ENCODE data around the gene DUSP19. TPM values are rescaled to one million over a fixed set of nuclear protein-coding genes. Genes with fewer than 3 reads are reported as not detected.

Gene DUSP19
- total and polyA plus RNA-seq, 2 of the 13 experiments (the other 11 are each of a cell fraction or from before 2014, with no cell fraction given) = 1.3 to 1.9 TPM

DNA sequence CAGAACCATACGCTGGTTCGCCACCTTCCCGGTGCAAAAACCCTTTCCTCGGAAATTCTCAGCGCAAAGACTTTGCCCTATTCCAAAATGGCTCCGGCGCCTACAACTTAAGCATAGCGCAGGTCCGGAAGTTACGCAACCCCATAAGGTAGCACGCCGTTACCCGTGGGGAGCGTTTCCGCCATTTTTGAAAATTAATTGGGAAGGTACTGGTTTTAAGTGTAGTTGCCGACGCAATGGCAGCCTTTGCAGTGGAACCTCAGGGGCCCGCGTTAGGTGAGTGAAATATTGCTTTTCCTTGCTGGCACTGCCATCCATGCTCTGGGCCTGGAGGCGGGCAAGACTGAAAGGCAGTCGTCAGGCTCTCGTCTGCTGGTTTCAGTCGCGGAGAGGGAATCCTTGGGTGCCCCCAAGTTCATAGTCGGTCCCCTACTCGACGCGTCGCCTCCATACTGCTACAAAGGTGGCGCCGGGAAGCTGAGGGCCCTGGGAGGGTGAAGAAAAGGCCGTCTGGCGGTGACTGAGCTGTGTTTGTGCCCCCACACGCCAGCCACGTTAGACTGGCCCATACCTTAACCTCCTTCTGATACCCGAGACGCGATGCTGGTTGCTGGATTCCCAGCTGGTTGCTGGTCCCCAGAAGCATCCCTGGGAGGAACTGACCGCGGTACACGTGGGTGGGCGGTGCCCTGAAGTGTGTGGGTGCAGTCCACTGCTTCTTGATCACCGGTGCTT is 45.8 kb downstream of the DUSP19 start, which contains the start of gene NUP35 (continued):
- TF ChIP-seq ISX (CRISPR knock-in tag; conservative IDR thresholded peaks at IDR 0.05) (0 out of 2 replicates have a peak, but pooled peaks have one; percentile 29), KLF15 (CRISPR knock-in tag; IDR thresholded peaks at IDR 0.05; ENCODE audit: borderline replicate concordance) (no peak), ZNF549 (CRISPR knock-in tag; IDR thresholded peaks at IDR 0.05) (no peak), KDM5B (CRISPR knock-in tag; IDR thresholded peaks at IDR 0.05; ENCODE audit: borderline replicate concordance) (peak; percentile 78; the same call in 1 of the 2 replicates), JARID2 (CRISPR knock-in tag; IDR thresholded peaks at IDR 0.05; ENCODE audit: insufficient replicate concordance) (peak; percentile 17), ZNF317 (CRISPR knock-in tag; IDR thresholded peaks at IDR 0.05) (peak; percentile 62; the same call in 1 of the 2 replicates), ZNF629 (CRISPR knock-in tag; conservative IDR thresholded peaks at IDR 0.05) (no peak), ZNF446 (CRISPR knock-in tag; IDR thresholded peaks at IDR 0.05) (no peak), PPARG (CRISPR knock-in tag; conservative IDR thresholded peaks at IDR 0.05) (no peak; the same call in 1 of the 2 replicates), SMARCE1 (IDR thresholded peaks at IDR 0.05; ENCODE audit: borderline replicate concordance) (no peak), IRX3 (CRISPR knock-in tag; IDR thresholded peaks at IDR 0.05; ENCODE audit: borderline replicate concordance, low read depth) (peak; percentile 73; the same call in 1 of the 2 replicates), CBX2 (IDR thresholded peaks at IDR 0.05; ENCODE audit: low read depth, low read length) (no peak), CBX2 (CRISPR knock-in tag; IDR thresholded peaks at IDR 0.05; ENCODE audit: low read depth) (no peak), ZNF619 (CRISPR knock-in tag; IDR thresholded peaks at IDR 0.05) (0 out of 2 replicates have a peak, but pooled peaks have one; percentile 56), HNRNPLL (IDR thresholded peaks at IDR 0.05; ENCODE audit: low read depth, low read length, poor library complexity, severe bottlenecking) (peak; percentile 63)
- TF ChIP-seq, protein P1, sequence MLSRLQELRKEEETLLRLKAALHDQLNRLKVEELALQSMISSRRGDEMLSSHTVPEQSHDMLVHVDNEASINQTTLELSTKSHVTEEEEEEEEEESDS (CRISPR knock-in tag; IDR thresholded peaks at IDR 0.05; ENCODE audit: borderline replicate concordance) = no peak; the same call in 1 of the 2 replicates
- TF ChIP-seq, protein P2, sequence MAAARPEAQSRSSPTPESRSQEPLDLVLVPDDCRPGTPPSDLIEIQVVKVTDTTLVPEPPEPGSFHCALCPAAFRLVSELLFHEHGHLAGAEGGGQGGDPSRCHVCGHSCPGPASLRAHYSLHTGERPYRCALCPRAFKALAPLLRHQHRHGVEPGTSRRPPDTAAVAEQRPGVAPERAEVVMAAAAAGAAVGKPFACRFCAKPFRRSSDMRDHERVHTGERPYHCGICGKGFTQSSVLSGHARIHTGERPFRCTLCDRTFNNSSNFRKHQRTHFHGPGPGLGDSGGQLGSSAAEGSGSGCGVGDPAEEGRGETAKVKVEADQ (CRISPR knock-in tag; IDR thresholded peaks at IDR 0.05; ENCODE audit: borderline replicate concordance) = peak; percentile 40; the same call in 1 of the 2 replicates
- TF ChIP-seq, protein P3, sequence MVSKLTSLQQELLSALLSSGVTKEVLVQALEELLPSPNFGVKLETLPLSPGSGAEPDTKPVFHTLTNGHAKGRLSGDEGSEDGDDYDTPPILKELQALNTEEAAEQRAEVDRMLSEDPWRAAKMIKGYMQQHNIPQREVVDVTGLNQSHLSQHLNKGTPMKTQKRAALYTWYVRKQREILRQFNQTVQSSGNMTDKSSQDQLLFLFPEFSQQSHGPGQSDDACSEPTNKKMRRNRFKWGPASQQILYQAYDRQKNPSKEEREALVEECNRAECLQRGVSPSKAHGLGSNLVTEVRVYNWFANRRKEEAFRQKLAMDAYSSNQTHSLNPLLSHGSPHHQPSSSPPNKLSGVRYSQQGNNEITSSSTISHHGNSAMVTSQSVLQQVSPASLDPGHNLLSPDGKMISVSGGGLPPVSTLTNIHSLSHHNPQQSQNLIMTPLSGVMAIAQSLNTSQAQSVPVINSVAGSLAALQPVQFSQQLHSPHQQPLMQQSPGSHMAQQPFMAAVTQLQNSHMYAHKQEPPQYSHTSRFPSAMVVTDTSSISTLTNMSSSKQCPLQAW (CRISPR knock-in tag; IDR thresholded peaks at IDR 0.05) = peak; percentile 88
- TF ChIP-seq, protein P4, sequence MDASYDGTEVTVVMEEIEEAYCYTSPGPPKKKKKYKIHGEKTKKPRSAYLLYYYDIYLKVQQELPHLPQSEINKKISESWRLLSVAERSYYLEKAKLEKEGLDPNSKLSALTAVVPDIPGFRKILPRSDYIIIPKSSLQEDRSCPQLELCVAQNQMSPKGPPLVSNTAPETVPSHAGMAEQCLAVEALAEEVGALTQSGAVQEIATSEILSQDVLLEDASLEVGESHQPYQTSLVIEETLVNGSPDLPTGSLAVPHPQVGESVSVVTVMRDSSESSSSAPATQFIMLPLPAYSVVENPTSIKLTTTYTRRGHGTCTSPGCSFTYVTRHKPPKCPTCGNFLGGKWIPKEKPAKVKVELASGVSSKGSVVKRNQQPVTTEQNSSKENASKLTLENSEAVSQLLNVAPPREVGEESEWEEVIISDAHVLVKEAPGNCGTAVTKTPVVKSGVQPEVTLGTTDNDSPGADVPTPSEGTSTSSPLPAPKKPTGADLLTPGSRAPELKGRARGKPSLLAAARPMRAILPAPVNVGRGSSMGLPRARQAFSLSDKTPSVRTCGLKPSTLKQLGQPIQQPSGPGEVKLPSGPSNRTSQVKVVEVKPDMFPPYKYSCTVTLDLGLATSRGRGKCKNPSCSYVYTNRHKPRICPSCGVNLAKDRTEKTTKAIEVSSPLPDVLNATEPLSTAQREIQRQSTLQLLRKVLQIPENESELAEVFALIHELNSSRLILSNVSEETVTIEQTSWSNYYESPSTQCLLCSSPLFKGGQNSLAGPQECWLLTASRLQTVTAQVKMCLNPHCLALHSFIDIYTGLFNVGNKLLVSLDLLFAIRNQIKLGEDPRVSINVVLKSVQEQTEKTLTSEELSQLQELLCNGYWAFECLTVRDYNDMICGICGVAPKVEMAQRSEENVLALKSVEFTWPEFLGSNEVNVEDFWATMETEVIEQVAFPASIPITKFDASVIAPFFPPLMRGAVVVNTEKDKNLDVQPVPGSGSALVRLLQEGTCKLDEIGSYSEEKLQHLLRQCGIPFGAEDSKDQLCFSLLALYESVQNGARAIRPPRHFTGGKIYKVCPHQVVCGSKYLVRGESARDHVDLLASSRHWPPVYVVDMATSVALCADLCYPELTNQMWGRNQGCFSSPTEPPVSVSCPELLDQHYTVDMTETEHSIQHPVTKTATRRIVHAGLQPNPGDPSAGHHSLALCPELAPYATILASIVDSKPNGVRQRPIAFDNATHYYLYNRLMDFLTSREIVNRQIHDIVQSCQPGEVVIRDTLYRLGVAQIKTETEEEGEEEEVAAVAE (CRISPR knock-in tag; IDR thresholded peaks at IDR 0.05; ENCODE audit: borderline replicate concordance) = peak; percentile 74; the same call in 1 of the 2 replicates
- TF ChIP-seq, protein P5, sequence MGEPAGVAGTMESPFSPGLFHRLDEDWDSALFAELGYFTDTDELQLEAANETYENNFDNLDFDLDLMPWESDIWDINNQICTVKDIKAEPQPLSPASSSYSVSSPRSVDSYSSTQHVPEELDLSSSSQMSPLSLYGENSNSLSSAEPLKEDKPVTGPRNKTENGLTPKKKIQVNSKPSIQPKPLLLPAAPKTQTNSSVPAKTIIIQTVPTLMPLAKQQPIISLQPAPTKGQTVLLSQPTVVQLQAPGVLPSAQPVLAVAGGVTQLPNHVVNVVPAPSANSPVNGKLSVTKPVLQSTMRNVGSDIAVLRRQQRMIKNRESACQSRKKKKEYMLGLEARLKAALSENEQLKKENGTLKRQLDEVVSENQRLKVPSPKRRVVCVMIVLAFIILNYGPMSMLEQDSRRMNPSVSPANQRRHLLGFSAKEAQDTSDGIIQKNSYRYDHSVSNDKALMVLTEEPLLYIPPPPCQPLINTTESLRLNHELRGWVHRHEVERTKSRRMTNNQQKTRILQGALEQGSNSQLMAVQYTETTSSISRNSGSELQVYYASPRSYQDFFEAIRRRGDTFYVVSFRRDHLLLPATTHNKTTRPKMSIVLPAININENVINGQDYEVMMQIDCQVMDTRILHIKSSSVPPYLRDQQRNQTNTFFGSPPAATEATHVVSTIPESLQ (CRISPR knock-in tag; conservative IDR thresholded peaks at IDR 0.05) = no peak
